Smooth muscle cell of the coronary artery (primary cell): Measurements from ENCODE around the gene EDA2R. TPM values are rescaled to one million over a fixed set of nuclear protein-coding genes. Genes with fewer than 3 reads are reported as not detected.

Source experiments
- total RNA-seq: library from RNA; depleted of rRNA; stranded (reverse); fragments of >200 nt; gene quantifications from 2 replicates; pipeline ENCODE4 v1.2.3, GENCODE V29; 2014; ENCODE audit warnings: low replicate concordance

The EDA2R gene, protein sequence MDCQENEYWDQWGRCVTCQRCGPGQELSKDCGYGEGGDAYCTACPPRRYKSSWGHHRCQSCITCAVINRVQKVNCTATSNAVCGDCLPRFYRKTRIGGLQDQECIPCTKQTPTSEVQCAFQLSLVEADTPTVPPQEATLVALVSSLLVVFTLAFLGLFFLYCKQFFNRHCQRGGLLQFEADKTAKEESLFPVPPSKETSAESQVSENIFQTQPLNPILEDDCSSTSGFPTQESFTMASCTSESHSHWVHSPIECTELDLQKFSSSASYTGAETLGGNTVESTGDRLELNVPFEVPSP
- total RNA-seq: 8.3 and 15.3 TPM in 2 replicates

DNA sequence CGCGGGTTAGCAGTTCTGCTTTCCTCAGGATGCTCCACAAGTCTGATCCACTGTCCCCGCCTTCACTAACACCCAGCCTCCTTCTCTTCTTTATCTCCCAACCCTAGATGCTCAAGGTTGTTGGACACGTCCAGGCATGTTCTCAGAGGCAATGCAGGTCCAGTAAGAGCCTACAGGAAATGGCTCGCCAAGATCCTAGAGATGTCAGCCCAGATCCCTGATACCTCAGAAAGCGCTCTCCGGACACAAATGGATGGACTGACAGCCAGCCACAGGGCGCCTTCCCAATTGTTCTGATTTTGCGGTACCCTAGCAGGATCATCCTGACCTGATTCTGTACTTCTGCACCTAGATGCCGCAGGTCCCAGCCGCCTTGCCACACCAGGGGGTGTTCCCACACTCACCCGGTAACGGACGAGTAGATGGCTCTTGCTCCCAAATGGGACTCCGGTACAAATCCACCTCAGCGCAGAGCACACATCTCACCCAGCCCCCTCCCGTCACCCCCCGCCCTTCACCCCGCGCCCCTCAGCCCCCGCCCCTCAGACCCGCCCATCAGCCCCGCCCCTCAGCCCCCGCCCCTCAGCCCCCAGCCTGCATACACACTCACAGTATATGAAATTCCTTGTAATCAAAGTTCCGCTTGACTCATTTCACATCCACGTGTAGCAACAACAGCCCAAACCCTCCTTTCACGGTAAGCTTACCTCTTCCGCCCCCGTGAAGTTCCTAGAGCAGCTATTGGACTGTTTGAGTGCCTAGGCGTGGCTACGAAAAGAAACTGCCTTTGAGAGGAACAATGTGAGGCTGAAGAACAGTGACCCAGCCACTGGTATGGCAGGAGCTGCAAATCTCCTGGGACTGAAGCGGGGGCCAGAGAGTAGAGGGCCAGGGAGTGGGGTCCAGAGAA is at the start of gene EDA2R:
Gene EDA2R, minus strand, starts transcription at position 488 of the 910 bp plus-strand sequence. CDS start 23,058 bp downstream, outside the sequence.

